Measurements from ENCODE around the gene TMCO4.

DNA sequence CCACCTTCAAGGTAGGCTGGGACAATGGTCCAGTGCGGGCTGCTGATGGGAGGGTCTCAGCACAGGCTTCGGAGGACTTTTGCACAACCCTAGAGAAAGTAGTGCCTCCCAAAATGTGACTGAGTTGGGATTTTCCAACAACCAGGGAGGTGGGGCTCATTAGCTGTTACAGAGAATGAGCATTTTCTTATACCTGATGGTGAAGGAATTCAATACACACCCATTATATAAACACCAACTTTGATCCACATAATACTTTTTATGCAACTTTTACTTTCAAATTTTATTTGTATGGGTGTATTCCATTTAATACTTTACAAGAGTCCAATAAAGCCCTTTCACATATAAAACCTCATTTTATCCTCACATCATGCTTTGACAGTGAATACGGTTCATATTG, 46.6 kb upstream of the TMCO4 start:
- TF ChIP-seq, protein P1, sequence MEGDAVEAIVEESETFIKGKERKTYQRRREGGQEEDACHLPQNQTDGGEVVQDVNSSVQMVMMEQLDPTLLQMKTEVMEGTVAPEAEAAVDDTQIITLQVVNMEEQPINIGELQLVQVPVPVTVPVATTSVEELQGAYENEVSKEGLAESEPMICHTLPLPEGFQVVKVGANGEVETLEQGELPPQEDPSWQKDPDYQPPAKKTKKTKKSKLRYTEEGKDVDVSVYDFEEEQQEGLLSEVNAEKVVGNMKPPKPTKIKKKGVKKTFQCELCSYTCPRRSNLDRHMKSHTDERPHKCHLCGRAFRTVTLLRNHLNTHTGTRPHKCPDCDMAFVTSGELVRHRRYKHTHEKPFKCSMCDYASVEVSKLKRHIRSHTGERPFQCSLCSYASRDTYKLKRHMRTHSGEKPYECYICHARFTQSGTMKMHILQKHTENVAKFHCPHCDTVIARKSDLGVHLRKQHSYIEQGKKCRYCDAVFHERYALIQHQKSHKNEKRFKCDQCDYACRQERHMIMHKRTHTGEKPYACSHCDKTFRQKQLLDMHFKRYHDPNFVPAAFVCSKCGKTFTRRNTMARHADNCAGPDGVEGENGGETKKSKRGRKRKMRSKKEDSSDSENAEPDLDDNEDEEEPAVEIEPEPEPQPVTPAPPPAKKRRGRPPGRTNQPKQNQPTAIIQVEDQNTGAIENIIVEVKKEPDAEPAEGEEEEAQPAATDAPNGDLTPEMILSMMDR (IDR thresholded peaks at IDR 0.05) = no peak
- no peak for TF ChIP-seq POLR2A (IDR thresholded peaks at IDR 0.05)
